ENCODE results near the gene FNDC3A.

Gene FNDC3A, protein sequence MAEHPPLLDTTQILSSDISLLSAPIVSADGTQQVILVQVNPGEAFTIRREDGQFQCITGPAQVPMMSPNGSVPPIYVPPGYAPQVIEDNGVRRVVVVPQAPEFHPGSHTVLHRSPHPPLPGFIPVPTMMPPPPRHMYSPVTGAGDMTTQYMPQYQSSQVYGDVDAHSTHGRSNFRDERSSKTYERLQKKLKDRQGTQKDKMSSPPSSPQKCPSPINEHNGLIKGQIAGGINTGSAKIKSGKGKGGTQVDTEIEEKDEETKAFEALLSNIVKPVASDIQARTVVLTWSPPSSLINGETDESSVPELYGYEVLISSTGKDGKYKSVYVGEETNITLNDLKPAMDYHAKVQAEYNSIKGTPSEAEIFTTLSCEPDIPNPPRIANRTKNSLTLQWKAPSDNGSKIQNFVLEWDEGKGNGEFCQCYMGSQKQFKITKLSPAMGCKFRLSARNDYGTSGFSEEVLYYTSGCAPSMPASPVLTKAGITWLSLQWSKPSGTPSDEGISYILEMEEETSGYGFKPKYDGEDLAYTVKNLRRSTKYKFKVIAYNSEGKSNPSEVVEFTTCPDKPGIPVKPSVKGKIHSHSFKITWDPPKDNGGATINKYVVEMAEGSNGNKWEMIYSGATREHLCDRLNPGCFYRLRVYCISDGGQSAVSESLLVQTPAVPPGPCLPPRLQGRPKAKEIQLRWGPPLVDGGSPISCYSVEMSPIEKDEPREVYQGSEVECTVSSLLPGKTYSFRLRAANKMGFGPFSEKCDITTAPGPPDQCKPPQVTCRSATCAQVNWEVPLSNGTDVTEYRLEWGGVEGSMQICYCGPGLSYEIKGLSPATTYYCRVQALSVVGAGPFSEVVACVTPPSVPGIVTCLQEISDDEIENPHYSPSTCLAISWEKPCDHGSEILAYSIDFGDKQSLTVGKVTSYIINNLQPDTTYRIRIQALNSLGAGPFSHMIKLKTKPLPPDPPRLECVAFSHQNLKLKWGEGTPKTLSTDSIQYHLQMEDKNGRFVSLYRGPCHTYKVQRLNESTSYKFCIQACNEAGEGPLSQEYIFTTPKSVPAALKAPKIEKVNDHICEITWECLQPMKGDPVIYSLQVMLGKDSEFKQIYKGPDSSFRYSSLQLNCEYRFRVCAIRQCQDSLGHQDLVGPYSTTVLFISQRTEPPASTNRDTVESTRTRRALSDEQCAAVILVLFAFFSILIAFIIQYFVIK

DNA sequence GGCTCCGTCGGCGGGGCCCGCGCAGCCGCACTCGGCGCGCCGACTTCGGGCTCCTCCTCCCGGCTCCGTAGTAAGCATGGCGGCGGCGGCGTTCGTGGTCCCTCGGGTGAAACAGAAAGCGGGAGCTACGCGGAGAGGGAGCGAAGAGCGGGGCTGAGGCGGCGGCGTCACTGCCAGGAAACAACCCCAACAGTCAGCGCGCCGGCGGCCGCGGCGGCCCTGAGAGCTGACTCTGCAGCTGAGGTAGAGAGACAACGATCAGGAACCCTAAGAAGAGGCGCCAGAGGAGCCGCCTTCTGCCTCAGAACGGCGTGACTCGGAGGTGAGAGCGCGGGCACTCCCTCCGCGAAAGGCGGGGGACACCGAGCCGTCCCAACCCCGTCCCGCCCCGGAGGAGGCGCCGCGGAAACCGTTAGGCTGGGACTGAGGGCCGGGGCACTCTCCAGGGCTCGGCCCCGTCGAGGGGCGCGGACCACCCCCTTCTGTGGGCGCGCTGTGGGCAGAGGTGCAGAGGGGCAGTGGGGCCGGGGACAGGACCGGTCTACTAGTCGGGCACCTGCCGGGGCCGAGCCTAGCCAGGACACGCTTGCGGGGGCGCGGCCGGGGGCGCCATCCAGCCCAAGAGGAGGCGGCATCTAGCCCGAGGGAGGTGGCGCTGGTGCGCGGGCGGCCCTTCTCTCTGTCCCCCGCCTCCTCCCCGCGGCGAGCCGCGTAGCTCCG is at the start of gene FNDC3A:
FNDC3A (plus strand) TSS at position 57 of the 720 bp plus-strand sequence. CDS start 30,279 bp downstream, outside the sequence.
- peak; percentile 73 for DNase-seq (ENCODE audit: low read depth)

DNA sequence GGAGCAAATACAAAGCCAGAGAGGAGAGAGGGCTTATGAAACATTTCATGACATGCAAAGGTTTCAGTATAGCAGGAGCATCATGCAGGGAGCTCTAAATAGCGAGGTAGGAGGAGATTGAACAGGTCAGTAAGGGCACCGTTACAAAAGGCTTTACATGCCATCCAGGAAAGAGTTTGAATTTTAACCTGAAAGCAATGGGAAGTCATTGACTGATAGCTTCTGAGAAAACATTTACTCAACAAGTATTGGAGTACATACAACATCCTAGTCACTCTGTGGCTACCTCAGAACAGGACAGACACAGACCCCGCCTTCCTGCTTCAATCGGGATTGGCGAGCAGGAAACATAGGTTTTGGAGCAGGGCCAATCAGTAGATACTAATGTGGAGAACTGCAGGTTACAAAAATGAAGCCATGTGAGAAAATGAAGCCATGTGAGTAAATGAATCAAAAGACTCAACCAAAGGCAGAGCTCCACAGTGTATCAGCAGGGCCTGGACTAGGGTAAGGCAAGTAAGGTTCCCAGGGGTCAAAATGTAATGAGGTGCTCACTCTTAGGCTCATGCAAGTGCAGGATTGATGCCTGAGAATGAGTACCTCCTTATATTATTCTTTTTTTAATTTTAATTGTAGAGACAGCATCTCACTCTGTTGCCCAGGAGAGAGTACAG is 46.8 kb upstream of the FNDC3A start:
- DNase-seq (ENCODE audit: low read depth) = no peak

DNA sequence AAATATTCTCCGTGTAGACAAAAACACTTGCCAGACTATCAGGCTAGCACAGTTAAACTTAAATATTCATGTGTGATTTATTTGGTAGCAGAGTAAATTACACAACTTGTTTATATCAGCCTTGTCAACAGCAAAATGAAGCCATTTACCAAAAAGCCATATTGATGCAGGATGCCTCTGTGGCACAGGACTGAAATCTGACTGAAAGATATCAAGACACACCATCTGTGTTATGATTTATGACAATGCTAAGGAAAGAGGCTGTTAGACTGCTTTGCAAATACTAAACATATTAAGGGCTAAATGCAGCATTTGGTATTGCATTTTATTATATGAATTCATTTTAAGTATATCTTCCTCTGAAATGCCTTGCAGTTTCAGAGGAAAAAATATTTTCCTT is 44.8 kb upstream of the FNDC3A start:
- DNase-seq (ENCODE audit: low read depth) = no peak

DNA sequence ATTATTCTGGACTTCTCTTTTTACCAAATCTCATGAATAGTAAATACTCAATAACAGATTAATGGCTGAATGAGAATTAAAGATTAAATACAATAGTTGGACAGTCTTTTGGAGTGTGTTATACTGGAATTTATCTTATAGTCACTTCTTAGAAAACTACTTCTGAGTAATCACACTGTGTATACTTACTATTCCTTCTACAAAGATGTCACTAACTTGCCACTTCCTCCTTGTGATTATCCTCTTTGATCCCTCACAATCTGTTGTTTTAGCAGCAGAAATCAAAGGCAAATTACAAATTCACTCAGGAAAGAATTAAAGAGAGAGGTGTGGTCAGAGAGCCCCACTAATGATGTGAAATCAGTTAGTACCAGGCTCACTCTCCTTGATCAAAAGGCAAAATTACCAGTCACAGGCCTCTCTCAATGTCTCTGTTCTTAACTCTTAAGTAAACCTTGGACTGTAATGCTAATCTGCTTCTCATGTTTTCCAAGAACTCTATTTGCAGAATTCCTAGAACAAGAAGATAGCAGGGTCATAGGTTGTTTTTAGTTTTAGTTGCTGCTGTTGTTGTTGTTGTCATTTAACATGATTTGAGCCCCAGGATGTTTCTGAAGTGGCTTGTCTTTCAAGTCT is 37.3 kb upstream of the FNDC3A start:
- no peak for DNase-seq (ENCODE audit: low read depth)

DNA sequence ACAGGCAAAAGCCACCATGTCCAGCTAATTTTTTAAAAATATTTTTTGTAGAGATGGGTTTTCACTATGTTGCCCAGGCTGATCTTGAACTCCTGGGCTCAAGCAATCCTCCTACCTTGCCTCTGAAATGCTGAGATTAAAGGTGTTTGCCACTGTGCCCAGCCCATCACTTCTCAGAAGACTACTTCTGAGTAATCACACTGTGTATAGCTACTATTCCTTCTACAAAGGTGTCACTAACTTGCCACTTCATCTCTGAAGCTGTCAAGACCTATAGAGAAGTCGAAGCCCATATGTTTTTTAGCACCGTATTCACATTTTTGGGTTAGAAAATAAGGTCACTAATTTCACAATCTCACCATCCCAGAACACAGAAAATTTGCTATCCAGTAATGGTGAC is 36.0 kb upstream of the FNDC3A start:
- DNase-seq (ENCODE audit: low read depth) = no peak

DNA sequence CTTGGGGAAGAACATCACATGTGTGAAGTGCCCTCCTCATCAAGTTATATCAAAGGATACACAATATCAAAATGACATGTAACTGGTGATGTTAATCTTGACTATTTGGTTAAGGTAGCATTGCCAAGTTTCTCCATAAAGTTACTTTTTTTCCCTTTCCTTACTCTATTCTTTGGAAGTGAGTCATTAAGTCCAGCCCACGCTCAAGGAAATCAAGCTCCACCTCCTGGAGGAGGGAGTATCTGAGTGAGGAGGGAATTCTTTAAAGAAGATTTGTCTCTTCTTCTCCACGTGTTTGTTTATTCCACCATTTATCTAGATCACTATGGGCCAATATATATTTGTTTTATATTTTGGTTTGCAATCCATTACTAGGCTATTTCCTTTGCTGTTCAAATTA is 33.6 kb upstream of the FNDC3A start:
- DNase-seq (ENCODE audit: low read depth) = no peak

DNA sequence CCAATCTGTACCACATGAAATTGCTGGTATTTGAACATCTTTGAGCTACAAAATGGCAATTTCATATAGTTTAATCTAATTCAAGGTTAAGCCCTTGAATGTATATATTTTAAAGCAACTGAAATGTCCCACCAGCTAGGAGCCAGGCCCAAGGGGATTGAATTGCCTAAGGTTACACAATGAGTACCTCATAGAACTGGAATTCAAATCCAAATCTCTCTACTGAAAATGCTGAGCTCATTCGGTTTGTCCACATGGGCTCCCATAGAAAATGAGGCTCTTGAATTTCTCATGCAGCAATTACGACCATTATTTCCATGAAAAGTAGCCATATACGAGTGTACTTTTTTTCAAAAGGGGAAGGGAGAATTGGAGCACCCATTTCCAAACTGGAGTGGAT is 31.5 kb upstream of the FNDC3A start:
- DNase-seq (ENCODE audit: low read depth) = no peak

DNA sequence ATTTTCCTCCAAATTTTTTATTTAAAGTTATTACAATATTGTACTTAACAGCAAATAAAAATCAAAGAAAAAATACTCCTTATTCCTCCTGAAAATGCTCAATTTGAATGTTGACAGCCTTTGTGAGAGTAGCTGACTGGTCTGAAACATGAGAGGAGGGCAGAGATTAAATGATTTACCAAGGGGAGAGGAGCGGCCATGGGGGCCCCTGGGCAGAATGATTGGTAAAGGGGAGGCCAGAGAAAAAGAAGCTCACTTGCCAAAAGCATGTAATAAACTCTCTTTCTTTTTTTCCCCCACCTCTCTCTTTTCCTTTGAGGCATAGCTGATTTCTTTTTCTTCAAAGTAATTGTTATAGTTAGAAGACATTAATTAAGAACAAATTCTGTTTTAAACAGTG is 30.1 kb upstream of the FNDC3A start:
- DNase-seq (ENCODE audit: low read depth) = no peak

DNA sequence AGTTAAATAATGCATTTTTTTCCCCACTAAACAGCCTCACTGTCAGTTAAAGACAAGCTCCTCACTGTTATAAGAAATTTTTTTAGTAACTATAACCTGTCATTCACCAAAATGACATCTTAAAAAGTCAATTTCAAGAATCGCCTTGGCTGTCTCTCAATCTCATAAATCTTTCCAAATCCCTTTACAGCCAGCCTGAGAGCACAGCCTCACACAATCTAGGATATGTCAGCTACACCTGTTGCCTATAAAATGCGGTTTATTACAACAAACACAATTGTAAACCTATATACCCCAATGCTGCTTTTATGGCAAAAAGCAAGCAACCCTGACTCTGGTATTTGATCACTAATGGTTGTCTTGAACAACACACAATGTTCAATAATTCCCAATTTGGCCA is 29.5 kb upstream of the FNDC3A start:
- no peak for DNase-seq (ENCODE audit: low read depth)

DNA sequence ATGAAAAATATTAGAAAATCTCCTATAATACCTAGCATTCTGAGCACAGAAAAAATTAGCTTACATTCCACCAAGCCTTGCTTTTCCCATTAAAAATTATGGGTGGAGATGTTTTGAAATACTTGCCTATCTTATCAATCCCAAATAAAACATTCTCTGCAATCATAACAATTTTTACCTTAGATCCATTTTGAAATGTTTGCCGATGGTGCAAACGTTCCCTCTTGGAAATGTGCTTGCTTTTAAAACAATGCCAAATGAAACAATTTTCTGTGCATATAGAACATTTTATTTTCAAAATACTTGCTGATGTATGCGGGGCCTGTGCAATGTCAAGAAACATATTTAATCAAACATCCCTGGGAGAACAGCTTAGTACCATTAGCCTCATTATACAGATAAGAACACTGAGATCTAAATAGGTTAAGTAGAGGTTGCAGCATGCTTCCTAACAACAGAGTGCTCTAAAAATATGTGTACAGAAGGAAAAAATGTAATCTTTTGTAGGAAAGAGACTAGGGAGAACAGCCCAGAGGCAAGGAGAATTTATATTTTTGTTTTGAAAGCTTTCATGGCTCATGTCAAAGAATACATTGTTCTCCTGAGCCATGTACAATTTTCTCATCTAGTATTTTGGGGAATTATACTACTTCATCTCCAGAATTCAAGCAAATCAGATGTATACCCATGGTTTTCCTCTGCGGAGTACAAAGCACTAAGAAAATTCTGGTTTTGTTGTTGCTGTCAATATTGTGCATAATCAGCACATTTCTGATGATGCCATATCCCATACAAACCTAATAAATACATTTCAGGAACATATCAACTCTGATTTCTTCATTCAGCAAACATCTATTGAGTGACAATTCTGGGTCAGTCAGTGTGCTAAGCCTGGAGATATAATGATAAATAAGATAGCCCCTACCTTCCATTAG is 25.9 kb upstream of the FNDC3A start:
- DNase-seq (ENCODE audit: low read depth) = no peak

DNA sequence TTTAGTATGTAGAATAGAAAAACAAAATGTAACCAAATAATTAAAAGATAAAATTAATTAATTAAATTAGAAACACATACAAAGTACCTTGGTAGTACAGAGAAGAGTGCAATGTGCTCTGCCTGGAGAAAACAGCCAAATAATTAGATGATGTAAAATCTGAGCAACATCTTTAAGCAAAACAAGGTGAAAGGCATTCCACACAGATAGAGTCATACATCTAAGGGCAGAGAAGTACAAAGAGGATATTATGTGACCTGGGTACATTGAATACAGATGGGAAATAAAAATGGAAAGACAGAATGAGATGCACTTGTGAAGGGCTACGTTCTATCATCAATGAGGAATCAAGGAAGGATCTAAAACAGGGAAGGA is 25.2 kb upstream of the FNDC3A start:
- no peak for DNase-seq (ENCODE audit: low read depth)

DNA sequence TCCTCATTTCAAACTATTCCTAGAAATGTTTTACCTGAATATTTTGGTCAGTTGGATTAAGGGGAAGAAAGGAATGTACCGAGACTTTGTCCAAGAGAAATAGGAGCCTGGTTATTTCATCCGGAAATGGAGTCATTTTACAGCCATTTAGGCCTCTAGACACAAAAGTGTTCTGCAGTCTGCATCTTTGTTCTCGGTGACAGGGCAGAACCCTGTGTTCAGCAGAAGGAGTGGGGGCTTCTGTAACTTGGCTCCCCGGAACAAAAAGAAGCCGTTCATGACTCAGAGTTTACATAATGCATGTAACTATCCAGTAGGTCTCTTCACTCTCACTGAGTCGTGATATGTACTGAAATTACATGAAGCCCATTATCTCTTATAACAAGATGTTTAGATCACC is 21.6 kb upstream of the FNDC3A start:
- DNase-seq (ENCODE audit: low read depth) = no peak

DNA sequence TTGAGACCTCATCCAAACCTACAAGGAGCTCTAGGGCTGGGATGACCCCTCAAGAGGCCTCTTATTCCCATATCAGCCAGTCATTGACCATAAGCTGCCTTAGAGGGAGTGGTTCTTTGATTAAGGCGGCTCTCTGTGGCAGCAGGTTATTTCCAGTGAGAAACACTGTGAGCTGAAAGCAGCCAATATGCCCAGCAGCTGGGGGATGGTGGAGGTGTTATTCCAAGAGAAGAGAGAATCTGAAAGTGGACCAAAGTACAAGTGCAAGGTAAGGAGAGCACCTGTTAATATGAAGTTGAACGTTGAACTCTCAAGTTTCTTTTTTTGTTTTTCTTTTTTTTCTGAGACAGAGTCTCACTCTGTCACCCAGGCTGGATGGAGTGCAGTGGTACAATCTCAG is 20.2 kb upstream of the FNDC3A start:
- no peak for DNase-seq (ENCODE audit: low read depth)

DNA sequence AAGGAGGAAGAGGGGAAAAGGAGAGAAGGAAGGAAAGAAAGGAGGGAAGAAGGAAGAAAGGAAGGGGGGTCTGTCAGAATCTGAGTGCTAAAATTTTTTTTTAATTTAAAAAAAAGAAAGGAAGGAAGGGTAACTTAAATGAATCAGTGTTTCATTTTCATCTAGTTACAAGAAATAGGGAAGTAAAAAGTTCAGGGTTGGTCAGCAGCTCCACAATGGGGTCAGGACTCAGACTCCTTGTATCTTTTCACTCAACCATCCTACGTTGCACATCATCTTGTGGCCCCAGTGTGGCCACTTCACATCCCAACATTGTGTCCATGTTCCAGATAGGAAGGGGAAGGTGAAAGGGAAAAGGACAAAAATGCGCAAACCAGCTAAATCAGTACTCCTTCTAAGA is 14.3 kb upstream of the FNDC3A start:
- no peak for DNase-seq (ENCODE audit: low read depth)

DNA sequence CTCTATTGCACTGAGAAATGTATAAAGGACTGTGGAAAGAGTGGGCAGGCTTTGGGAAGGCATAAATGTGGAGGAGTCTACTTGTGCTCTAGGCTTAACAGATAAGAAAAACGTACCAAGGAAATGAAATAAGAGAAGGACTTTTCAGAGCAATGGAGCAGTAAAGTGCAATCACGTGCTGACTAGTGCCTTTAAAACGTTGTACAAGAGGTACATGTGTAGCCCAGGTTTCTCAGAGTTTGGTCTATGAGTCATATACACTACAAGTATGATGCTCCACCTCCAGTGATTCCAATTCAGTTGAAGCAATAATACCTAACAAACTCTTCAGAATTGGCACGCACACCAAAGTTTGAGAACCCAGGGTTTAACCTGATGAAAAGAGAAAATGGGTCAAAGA is 13.4 kb upstream of the FNDC3A start:
- no peak for DNase-seq (ENCODE audit: low read depth)

DNA sequence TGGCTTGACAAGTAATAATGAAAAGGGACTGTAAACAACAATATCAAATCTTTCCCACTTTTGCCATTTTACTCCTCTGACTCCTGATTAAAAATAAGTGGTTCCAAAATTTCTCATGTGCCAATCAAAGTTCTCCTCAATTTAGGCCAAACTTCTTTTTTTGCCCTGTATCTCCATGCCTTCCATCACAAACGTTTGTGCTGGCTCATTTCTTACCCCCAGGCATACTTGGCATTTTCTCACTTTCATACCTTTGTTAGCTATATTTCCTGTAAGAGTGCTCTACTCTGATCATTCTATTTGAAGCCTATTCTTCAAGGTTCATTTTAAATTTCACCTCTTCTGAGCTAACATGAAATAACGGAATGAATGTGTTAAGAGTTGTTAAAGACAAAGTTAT is 10.0 kb upstream of the FNDC3A start:
- DNase-seq (ENCODE audit: low read depth) = no peak

DNA sequence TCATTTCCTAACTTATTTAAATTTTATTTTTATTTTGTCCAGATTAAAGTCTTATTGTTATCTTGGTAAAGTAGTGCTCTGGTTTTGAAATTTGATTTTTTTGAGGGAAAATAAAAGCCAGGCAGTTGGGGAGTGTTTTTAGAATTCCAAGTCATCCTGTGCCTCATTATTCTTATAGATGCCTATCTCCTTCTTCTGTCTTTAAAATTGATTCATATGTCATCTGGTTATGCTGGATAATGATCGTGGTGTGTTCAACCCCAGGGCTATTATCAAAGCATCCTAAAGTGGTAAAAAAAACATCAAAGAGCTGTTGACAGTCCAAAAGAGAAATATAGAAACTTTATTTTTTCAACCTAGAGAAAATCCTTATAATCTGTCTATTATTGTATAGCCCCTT is 6.0 kb upstream of the FNDC3A start:
- no peak for DNase-seq (ENCODE audit: low read depth)

DNA sequence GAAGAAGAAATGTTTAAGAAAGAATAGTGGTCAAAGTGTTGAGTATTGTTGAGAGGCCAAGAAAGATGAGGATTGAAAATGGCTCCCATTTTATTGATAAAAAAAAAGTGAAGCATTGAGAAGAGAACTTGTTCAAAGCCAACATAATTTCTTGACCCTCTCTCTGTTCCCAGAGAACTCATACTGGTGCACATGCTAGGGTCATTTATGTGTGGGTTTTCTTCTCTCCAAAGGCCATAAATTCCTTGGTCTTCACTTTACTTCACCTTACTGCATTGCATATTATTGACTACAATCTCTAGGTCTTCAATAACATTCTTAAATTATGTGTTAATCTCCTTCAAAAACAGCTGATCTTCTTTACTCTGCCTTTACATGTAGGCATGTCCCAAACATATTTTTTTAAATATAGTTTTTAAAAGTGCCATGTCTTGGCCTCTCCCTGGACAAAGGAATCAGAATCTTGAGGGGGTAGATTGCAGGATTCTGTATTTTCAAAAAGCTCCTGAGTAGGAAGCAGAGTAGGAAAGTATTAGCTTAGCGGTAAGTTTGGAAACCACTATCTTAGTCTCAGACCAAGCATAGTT is 1.8 kb upstream of the FNDC3A start:
- DNase-seq (ENCODE audit: low read depth) = no peak

DNA sequence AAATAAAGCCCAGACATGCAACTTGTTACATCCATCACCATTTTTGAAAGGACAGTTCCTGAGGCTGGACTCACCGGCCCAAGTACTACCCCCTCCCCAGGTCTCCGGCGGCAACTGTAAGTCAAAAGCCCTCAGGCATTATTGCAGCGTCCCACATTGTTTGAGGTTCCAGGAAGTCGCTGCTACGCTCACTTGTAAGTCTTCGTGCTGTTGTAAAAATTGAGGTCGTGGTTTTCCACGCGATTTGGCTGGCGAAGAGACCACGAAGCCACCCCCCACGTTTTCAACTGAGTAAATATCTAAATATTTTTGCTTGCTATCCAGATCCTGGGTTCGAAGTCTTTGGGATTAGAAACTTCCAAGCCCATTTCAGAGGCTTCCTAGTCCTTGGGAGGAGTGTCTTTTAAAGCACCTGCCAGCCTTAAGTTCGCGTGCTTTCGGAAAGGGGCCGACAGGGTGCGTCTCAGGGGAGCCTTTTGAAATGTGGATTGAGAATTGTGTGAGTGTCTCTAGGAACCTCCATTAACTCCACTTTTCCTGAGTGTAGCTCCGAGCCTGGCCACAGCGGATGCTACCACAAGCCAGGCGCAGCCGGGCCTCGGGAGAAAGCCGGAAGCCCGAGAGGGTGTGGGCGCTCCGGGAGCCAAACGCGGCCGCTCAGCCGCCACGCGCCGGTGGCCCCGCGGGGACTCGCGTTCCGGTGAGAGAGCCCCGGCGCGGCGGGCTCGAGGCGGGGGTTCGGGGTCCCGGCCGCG is 434 bp upstream of the FNDC3A start:
- DNase-seq (ENCODE audit: low read depth) = peak; percentile 14

Measured in activated T-helper 1 cell treated with Interleukin-2 at 50 U/mL for 16 hours (primary cell).